Transverse colon (tissue), 4 donors: ENCODE measurements around the gene PCSK6.

ENCODE experiments used
- CTCF ChIP-seq, 5 experiments: fragments of 200-600 bp in 3 of 5; fragments of 450-650 bp in 2 of 5; sonication (generic) in 3 of 5; IDR thresholded peaks; 1 replicate in 2 of 5; 2 replicates in 3 of 5; pipeline ENCODE4 v1.5.1; 2016 to 2017; ENCODE audit warnings: antibody characterized with exemption in 5 of 5, inconsistent platforms in 3 of 5, mild to moderate bottlenecking in 2 of 5, moderate library complexity in 1 of 5
- EP300 ChIP-seq: sonication (generic); formaldehyde crosslinking; IDR thresholded peaks from one replicate; pipeline ENCODE4 v1.6.1; 2017; ENCODE audit warnings: antibody characterized with exemption, low read depth
- POLR2A ChIP-seq: fragments of 450-650 bp; IDR thresholded peaks from one replicate; pipeline ENCODE4 v1.6.1; 2016; ENCODE audit warnings: antibody characterized with exemption, mild to moderate bottlenecking, moderate library complexity
- POLR2AphosphoS5 ChIP-seq, 3 donors: sonication (generic); formaldehyde crosslinking; IDR thresholded peaks; one replicate each; pipeline ENCODE4 v1.6.1; 2016; ENCODE audit warnings: antibody characterized with exemption in 3 of 3

GRCh38 chr15:101444015-101444414 lies 45.5 kb downstream of the PCSK6 start:
- TF ChIP-seq CTCF (IDR thresholded peaks at IDR 0.05) (no peak), POLR2AphosphoS5 (IDR thresholded peaks at IDR 0.05) (peak in 1 of 3 donors; percentile 51), POLR2A (no peak), EP300 (no peak)
